ENCODE data around the gene OR1J1.

Gene OR1J1

GRCh38 chr9:122475717-122476116 lies 2.0 kb downstream of the OR1J1 start:
- no peak overlapping the region for H3K9ac ChIP-seq (ENCODE audit: low read length in 2 of 2)
- H3K4me1 ChIP-seq (ENCODE audit: control insufficient read depth, insufficient read depth, low read length) = no peaks in the 10 kb centered on the region
- peaks cover 3 to 5% of the 10 kb centered on the region in 2 donors for H3K27me3 ChIP-seq (ENCODE audit: control insufficient read depth in 1 of 2, insufficient read depth in 2 of 2, low read length in 2 of 2)
- H3K9me3 ChIP-seq (ENCODE audit: control insufficient read depth in 2 of 2, low read length in 2 of 2) = no peaks in the 10 kb centered on the region
- H3K36me3 ChIP-seq (ENCODE audit: control insufficient read depth in 2 of 2, insufficient read depth in 2 of 2, low read length in 2 of 2) = no peaks in the 10 kb centered on the region
- H3K27ac ChIP-seq (ENCODE audit: low read length) = no peak overlapping the region
- no peak overlapping the region for H3K4me3 ChIP-seq (ENCODE audit: low read length in 2 of 2)

- Histone ChIP-seq H3K4me1 (ENCODE audit: control insufficient read depth, insufficient read depth, low read length) (no peaks in the 10 kb centered on the region), H3K36me3 (ENCODE audit: control insufficient read depth in 2 of 2, insufficient read depth in 2 of 2, low read length in 2 of 2) (no peaks in the 10 kb centered on the region), H3K27me3 (ENCODE audit: control insufficient read depth in 1 of 2, insufficient read depth in 2 of 2, low read length in 2 of 2) (peaks cover 3 to 5% of the 10 kb centered on the region in 2 donors), H3K9ac (ENCODE audit: low read length in 2 of 2) (no peak overlapping the region), H3K9me3 (ENCODE audit: control insufficient read depth in 2 of 2, low read length in 2 of 2) (no peaks in the 10 kb centered on the region), H3K4me3 (ENCODE audit: low read length in 2 of 2) (no peak overlapping the region), H3K27ac (ENCODE audit: low read length) (no peak overlapping the region)
Observed at GRCh38 chr9:122474561-122474960, 3.2 kb downstream of the OR1J1 start.

DNA sequence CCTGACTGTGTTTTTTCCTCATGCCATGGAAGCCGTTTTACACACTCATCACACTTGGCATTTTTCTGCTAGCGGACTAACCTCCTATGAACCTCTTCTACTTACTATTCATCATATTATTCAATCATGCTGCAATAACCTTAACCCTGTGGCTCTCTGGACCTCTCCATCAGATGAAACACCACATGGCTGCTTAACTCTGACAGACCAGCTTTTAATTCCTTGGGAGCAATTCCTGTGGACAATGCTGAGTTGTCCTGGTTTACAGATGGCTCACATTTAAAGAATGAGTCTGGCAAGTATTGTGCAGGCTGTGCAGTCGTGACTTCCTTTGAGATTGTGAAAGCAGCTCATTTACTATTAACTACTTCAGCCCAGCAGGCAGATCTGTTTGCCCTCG lies 9.0 kb downstream of the OR1J1 start:
- H3K27ac ChIP-seq (ENCODE audit: low read length) = no peak overlapping the region
- no peaks in the 10 kb centered on the region for H3K36me3 ChIP-seq (ENCODE audit: control insufficient read depth in 2 of 2, insufficient read depth in 2 of 2, low read length in 2 of 2)

DNA sequence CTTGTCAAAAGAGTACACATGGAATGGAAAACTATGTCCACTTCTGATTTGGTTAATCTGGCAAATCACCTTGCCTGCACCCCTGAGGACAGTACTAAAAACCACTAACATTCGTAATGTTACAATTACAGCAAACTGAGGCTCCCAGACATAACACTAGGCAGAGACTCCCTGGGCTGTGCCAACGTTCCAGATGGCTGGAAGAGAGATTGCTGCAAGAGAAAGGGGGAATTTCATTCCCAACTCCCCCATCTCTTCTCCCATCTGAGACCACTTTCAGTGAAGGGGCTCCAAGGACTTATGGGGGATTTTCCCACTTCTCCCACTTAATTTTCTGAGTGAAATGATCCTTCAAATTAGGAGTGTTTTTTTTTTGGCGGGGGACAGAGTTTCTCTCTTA lies 11.3 kb downstream of the OR1J1 start:
- Histone ChIP-seq H3K27me3 (ENCODE audit: control insufficient read depth in 1 of 2, insufficient read depth in 2 of 2, low read length in 2 of 2) (no peaks in the 10 kb centered on the region), H3K27ac (ENCODE audit: low read length) (no peak overlapping the region)

More for the DNA sequence above, 9.0 kb downstream of the OR1J1 start:
- H3K9me3 ChIP-seq (ENCODE audit: control insufficient read depth in 2 of 2, low read length in 2 of 2) = no peaks in the 10 kb centered on the region
- H3K4me1 ChIP-seq (ENCODE audit: control insufficient read depth, insufficient read depth, low read length) = peaks cover 6% of the 10 kb centered on the region
- no peaks in the 10 kb centered on the region for H3K27me3 ChIP-seq (ENCODE audit: control insufficient read depth in 1 of 2, insufficient read depth in 2 of 2, low read length in 2 of 2)
- H3K4me3 ChIP-seq (ENCODE audit: low read length in 2 of 2) = no peak overlapping the region
- H3K9ac ChIP-seq (ENCODE audit: low read length in 2 of 2) = no peak overlapping the region

DNA sequence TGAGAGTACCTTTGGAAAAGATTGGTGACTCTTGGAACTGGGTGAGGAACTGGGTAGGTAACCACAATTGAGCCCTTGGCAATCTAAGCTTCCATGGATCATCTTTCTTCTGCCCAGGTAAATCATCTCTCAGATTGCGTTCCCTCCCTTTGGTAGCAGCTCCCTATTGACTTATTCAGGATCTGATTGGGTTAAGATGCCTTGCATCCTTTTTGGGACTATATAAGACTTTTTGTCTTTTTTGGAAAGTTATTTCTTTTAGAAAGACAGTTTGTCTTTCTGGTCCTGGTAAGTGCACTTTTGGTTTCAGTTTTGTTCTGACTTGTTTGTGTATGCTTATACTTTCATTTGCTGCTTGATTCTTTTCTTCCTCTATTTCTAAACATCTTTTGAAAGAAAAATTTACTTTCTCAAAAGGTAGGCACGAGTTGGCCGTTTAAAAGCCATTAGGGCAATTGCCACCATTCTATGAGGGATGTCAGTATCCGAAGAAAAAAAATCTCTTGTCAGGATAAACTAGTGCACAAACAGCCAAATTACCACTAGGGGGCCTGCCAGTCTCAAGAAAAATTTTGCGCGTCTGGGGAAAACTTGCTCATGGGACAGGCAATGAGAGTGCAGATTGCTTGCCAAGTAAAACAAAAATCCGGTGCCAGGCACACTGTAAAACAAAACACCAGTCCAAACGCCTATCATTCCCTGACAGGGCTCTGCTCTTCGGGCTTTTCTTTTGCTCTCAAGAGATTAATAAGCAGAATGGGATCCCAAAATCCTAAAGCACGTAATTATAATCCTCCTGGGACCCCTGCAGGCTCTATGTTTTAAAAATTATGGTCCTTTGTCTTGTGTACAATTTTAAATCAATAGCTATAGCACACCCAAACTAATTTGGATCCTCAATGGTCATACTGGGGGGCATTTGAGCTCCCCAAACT lies 12.8 kb downstream of the OR1J1 start:
- Histone ChIP-seq H3K4me1 (ENCODE audit: control insufficient read depth, insufficient read depth, low read length) (peaks cover 6% of the 10 kb centered on the region), H3K27me3 (ENCODE audit: control insufficient read depth in 1 of 2, insufficient read depth in 2 of 2, low read length in 2 of 2) (no peaks in the 10 kb centered on the region), H3K27ac (ENCODE audit: low read length) (no peak overlapping the region), H3K36me3 (ENCODE audit: control insufficient read depth in 2 of 2, insufficient read depth in 2 of 2, low read length in 2 of 2) (no peaks in the 10 kb centered on the region), H3K9ac (ENCODE audit: low read length in 2 of 2) (peak overlapping the region in 1 of 2 donors; percentile 64), H3K9me3 (ENCODE audit: control insufficient read depth in 2 of 2, low read length in 2 of 2) (no peaks in the 10 kb centered on the region), H3K4me3 (ENCODE audit: low read length in 2 of 2) (peak overlapping the region; percentile 51 to 67)

More for the DNA sequence above, 11.3 kb downstream of the OR1J1 start:
- peaks cover 6% of the 10 kb centered on the region for H3K4me1 ChIP-seq (ENCODE audit: control insufficient read depth, insufficient read depth, low read length)
- no peaks in the 10 kb centered on the region for H3K36me3 ChIP-seq (ENCODE audit: control insufficient read depth in 2 of 2, insufficient read depth in 2 of 2, low read length in 2 of 2)
- no peaks in the 10 kb centered on the region for H3K9me3 ChIP-seq (ENCODE audit: control insufficient read depth in 2 of 2, low read length in 2 of 2)
- no peak overlapping the region for H3K9ac ChIP-seq (ENCODE audit: low read length in 2 of 2)
- H3K4me3 ChIP-seq (ENCODE audit: low read length in 2 of 2) = no peak overlapping the region

DNA sequence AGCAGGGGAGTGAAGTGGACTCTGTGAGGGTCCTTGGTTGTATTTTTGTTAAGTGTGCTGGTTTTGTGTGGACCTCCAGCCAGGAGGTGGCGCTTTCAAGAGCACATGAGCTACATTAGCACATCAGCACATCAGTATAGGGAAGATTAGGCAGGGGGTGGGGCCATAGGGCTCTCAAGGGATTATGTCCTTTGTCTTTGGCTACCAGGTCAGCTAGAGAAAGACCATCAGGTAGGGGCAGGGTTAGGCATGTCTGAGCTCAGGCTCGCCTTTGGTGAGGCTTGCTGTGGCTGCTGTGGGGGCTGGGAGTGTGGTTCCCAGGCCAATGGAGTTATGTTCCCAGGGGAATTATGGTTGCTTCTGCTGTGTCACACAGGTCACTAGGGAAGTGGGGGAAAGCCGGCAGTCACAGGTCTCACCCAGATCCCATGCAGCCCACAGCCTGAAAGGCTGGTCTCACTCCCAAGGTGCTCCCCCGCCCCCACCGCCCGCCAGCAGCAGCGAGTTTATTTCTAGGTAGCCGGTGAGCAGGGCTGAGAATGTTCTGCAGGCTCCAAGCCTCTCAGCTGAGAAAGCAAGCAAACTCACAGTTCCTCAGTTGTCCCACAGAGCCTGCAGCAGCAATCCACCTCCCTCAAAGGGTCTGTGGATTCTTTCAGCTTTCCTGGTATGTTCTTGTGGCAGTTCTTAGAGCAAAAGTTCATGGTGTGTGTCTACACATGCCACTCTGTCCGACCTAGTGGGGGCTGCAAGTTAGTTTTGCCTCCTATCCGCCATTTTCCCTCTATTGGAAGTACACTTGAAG lies 13.7 kb downstream of the OR1J1 start:
- H3K9me3 ChIP-seq (ENCODE audit: control insufficient read depth in 2 of 2, low read length in 2 of 2) = no peaks in the 10 kb centered on the region
- H3K27ac ChIP-seq (ENCODE audit: low read length) = no peak overlapping the region
- H3K27me3 ChIP-seq (ENCODE audit: control insufficient read depth in 1 of 2, insufficient read depth in 2 of 2, low read length in 2 of 2) = no peaks in the 10 kb centered on the region
- peak overlapping the region; percentile 51 to 67 for H3K4me3 ChIP-seq (ENCODE audit: low read length in 2 of 2)
- peaks cover 6% of the 10 kb centered on the region for H3K4me1 ChIP-seq (ENCODE audit: control insufficient read depth, insufficient read depth, low read length)
- H3K9ac ChIP-seq (ENCODE audit: low read length in 2 of 2) = peak overlapping the region in 1 of 2 donors; percentile 64
- H3K36me3 ChIP-seq (ENCODE audit: control insufficient read depth in 2 of 2, insufficient read depth in 2 of 2, low read length in 2 of 2) = no peaks in the 10 kb centered on the region

DNA sequence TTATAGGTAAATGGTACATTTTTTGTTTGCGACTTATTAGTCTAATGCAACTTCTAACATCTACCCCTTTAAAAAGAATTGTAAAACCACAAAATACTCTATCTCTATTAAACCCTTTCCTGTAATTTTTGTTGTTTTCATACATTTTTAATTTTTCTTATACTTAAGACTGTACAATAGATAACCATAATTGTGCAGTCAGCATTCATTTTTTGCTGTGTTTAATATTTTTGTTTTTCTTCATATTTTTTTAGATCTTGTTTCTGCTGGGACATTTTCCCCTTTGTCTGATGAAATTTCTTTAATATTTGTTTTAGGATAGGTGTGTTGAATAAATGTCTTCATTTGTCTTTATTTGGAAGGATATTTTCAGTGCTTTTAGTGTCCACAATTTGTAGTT lies 19.9 kb downstream of the OR1J1 start:
- Histone ChIP-seq H3K4me3 (ENCODE audit: low read length in 2 of 2) (no peak overlapping the region), H3K9ac (ENCODE audit: low read length in 2 of 2) (no peak overlapping the region), H3K9me3 (ENCODE audit: control insufficient read depth in 2 of 2, low read length in 2 of 2) (no peaks in the 10 kb centered on the region), H3K27me3 (ENCODE audit: control insufficient read depth in 1 of 2, insufficient read depth in 2 of 2, low read length in 2 of 2) (no peaks in the 10 kb centered on the region), H3K36me3 (ENCODE audit: control insufficient read depth in 2 of 2, insufficient read depth in 2 of 2, low read length in 2 of 2) (no peaks in the 10 kb centered on the region), H3K4me1 (ENCODE audit: control insufficient read depth, insufficient read depth, low read length) (no peaks in the 10 kb centered on the region), H3K27ac (ENCODE audit: low read length) (no peak overlapping the region)

DNA sequence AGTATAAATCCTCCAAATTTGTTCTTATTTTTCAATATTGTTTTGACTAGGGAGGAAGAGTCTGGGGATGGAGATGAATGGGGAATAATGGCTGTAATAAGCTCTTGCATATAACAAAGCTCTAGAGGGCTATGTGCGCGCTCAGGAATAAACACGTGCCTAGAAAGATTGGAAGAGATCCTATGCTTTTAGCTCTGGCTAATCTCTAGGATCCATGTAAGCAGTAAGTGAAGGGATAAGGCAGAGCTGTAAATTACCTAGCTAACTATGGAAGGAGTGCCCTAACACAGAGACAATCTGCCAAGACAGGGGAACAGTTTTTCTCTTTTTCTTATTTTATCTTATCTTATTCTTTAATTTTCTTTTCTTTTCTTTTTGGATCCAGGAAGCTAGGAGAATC lies 21.6 kb downstream of the OR1J1 start:
- Histone ChIP-seq H3K9ac (ENCODE audit: low read length in 2 of 2) (no peak overlapping the region), H3K9me3 (ENCODE audit: control insufficient read depth in 2 of 2, low read length in 2 of 2) (no peaks in the 10 kb centered on the region), H3K27ac (ENCODE audit: low read length) (no peak overlapping the region), H3K4me3 (ENCODE audit: low read length in 2 of 2) (no peak overlapping the region), H3K36me3 (ENCODE audit: control insufficient read depth in 2 of 2, insufficient read depth in 2 of 2, low read length in 2 of 2) (no peaks in the 10 kb centered on the region), H3K4me1 (ENCODE audit: control insufficient read depth, insufficient read depth, low read length) (no peaks in the 10 kb centered on the region), H3K27me3 (ENCODE audit: control insufficient read depth in 1 of 2, insufficient read depth in 2 of 2, low read length in 2 of 2) (no peaks in the 10 kb centered on the region)

DNA sequence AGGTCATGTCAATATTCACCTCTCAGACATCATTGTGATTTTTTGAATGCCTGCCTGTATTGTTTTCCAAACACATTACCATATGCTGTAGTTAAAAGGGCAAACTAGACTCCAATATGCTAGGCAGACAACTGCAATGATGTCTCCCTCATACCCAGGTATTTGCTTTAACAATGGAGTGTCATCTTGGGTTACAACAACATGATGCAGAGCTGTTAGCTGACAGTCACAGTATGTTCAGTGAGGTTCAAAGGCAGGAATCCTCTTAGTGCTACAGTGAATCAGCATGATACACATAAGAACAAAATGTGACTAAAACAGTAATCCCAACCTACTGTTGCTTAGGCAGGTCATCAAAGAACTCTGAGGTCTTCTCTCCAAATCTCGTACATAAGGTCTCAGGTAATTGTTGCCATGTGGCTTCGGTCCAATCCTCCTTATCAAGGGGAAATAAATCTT lies 24.0 kb downstream of the OR1J1 start:
- Histone ChIP-seq H3K27me3 (ENCODE audit: control insufficient read depth in 1 of 2, insufficient read depth in 2 of 2, low read length in 2 of 2) (no peaks in the 10 kb centered on the region), H3K4me3 (ENCODE audit: low read length in 2 of 2) (no peak overlapping the region), H3K27ac (ENCODE audit: low read length) (no peak overlapping the region), H3K36me3 (ENCODE audit: control insufficient read depth in 2 of 2, insufficient read depth in 2 of 2, low read length in 2 of 2) (no peaks in the 10 kb centered on the region), H3K9me3 (ENCODE audit: control insufficient read depth in 2 of 2, low read length in 2 of 2) (no peaks in the 10 kb centered on the region), H3K9ac (ENCODE audit: low read length in 2 of 2) (no peak overlapping the region), H3K4me1 (ENCODE audit: control insufficient read depth, insufficient read depth, low read length) (no peaks in the 10 kb centered on the region)

GRCh38 chr9:122446819-122447484 lies 30.8 kb downstream of the OR1J1 start:
- Histone ChIP-seq H3K36me3 (ENCODE audit: control insufficient read depth in 2 of 2, insufficient read depth in 2 of 2, low read length in 2 of 2) (no peaks in the 10 kb centered on the region), H3K4me3 (ENCODE audit: low read length in 2 of 2) (no peak overlapping the region), H3K9me3 (ENCODE audit: control insufficient read depth in 2 of 2, low read length in 2 of 2) (no peaks in the 10 kb centered on the region), H3K4me1 (ENCODE audit: control insufficient read depth, insufficient read depth, low read length) (peaks cover 6% of the 10 kb centered on the region), H3K27ac (ENCODE audit: low read length) (no peak overlapping the region), H3K9ac (ENCODE audit: low read length in 2 of 2) (no peak overlapping the region), H3K27me3 (ENCODE audit: control insufficient read depth in 1 of 2, insufficient read depth in 2 of 2, low read length in 2 of 2) (no peaks in the 10 kb centered on the region)
